SU-DHL-6 (cell line): ENCODE measurements around the gene ZBTB2.

Experiments used
- H2AFZ ChIP-seq: fragments of 200-600 bp; sonication (generic); 2 replicates; pipeline ENCODE4 v1.6.1; 2014; ENCODE audit warnings: low read depth, mild to moderate bottlenecking, moderate library complexity, mixed read lengths, antibody characterized with exemption, low read length; ENCODE audit not compliant: severe bottlenecking
- H3F3A ChIP-seq: fragments of 200-600 bp; shearing (Covaris generic); 2 replicates; pipeline ENCODE4 v1.6.0; 2016; ENCODE audit warnings: antibody characterized with exemption, mild to moderate bottlenecking; ENCODE audit not compliant: insufficient read depth
- H3K27ac ChIP-seq: fragments of 200-600 bp; sonication (generic); 2 replicates; pipeline ENCODE4 v1.5.1; 2016; ENCODE audit warnings: low read depth, mild to moderate bottlenecking, low read length, moderate library complexity, mixed read lengths
- H3K27me3 ChIP-seq: fragments of 200-600 bp; sonication (generic), shearing (Covaris generic); 2 replicates; pipeline ENCODE4 v1.6.0; 2014; ENCODE audit warnings: mild to moderate bottlenecking, low read length
- H3K36me3 ChIP-seq: fragments of 200-600 bp; sonication (generic); 2 replicates; pipeline ENCODE4 v1.6.1; 2014; ENCODE audit warnings: mild to moderate bottlenecking, low read length, mixed read lengths
- H3K4me2 ChIP-seq: fragments of 300-600, 200-600 bp; shearing (Covaris generic), sonication (generic); 2 replicates; pipeline ENCODE4 v1.6.0; 2014; ENCODE audit warnings: low read length, low read depth, mild to moderate bottlenecking; ENCODE audit not compliant: poor library complexity, severe bottlenecking
- H3K4me3 ChIP-seq: fragments of 200-600 bp; sonication (generic); 2 replicates; pipeline ENCODE4 v1.5.1; 2014; ENCODE audit warnings: antibody characterized with exemption, low read length, mild to moderate bottlenecking, mixed read lengths; ENCODE audit not compliant: insufficient read depth, poor library complexity, severe bottlenecking
- H3K79me2 ChIP-seq: fragments of 200-600 bp; sonication (generic); 2 replicates; pipeline ENCODE4 v1.6.1; 2014; ENCODE audit warnings: mild to moderate bottlenecking, low read length, moderate library complexity; ENCODE audit not compliant: insufficient read depth
- H3K9ac ChIP-seq: fragments of 200-600 bp; sonication (generic); 2 replicates; pipeline ENCODE4 v1.7.0; 2014; ENCODE audit warnings: mild to moderate bottlenecking, low read length
- H3K9me2 ChIP-seq: fragments of 200-600 bp; sonication (generic); replicated peaks from 2 replicates; pipeline ENCODE4 v1.6.1; 2014; ENCODE audit warnings: low read length; ENCODE audit not compliant: insufficient read depth
- H3K9me3 ChIP-seq: fragments of 200-600 bp; sonication (generic); 2 replicates; pipeline ENCODE4 v1.6.1; 2014; ENCODE audit warnings: low read length, mixed read lengths; ENCODE audit not compliant: insufficient read depth
- H4K20me1 ChIP-seq: fragments of 200-600 bp; sonication (generic); 2 replicates; pipeline ENCODE4 v1.6.1; 2014; ENCODE audit warnings: low read depth, mild to moderate bottlenecking, antibody characterized with exemption, low read length, moderate library complexity, mixed read lengths
- EZH2phosphoT487 ChIP-seq: fragments of 200-600 bp; sonication (generic), shearing (Covaris generic); conservative IDR thresholded peaks from 2 replicates; pipeline ENCODE4 v1.6.1; 2018; ENCODE audit warnings: mild to moderate bottlenecking, antibody characterized with exemption, low read length, moderate library complexity, mixed read lengths
- TF ChIP-seq, protein P1 (sequence below): fragments of 200-600 bp; sonication (generic); IDR thresholded peaks from one replicate; pipeline ENCODE4 v1.5.1; 2017; ENCODE audit warnings: antibody characterized with exemption, mild to moderate bottlenecking, low read length, moderate library complexity; ENCODE audit not compliant: insufficient read depth, poor library complexity, severe bottlenecking

Gene ZBTB2

DNA sequence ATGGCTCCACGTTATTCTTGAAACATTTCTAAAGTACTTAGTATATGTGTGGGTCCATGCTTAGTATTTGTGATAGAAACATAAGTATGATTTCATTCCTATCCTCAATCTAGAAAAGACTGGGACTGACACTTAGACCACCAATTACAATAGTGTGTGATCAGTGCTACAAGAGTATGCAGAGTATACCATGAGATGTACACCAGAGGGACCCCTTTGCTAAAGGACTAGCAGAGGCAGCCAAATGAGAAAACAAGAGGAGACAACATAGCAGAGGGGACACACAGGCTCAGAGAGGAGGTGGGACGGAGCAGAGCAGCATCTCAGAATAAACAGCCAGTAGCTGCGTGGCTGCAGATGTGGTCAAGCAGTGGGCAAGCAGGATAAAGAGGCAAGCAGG is 39.5 kb upstream of the ZBTB2 start:
- no peak overlapping the region for H3K4me3 ChIP-seq
- no peaks in the 10 kb centered on the region for H3K27me3 ChIP-seq
- no peaks in the 10 kb centered on the region for H3K79me2 ChIP-seq
- H4K20me1 ChIP-seq, result no peaks in the 10 kb centered on the region
- H3F3A ChIP-seq, result 0 out of 2 replicates have a peak, but pooled peaks cover 4% of the 10 kb centered on the region
- no peak overlapping the region for H3K27ac ChIP-seq
- no peak overlapping the region for H3K9ac ChIP-seq
- H3K9me3 ChIP-seq, result no peaks in the 10 kb centered on the region
- H3K36me3 ChIP-seq, result peaks cover 27% of the 10 kb centered on the region
- H3K4me2 ChIP-seq, result no peak overlapping the region
- no peak for TF ChIP-seq EZH2phosphoT487
- TF ChIP-seq, protein P1, sequence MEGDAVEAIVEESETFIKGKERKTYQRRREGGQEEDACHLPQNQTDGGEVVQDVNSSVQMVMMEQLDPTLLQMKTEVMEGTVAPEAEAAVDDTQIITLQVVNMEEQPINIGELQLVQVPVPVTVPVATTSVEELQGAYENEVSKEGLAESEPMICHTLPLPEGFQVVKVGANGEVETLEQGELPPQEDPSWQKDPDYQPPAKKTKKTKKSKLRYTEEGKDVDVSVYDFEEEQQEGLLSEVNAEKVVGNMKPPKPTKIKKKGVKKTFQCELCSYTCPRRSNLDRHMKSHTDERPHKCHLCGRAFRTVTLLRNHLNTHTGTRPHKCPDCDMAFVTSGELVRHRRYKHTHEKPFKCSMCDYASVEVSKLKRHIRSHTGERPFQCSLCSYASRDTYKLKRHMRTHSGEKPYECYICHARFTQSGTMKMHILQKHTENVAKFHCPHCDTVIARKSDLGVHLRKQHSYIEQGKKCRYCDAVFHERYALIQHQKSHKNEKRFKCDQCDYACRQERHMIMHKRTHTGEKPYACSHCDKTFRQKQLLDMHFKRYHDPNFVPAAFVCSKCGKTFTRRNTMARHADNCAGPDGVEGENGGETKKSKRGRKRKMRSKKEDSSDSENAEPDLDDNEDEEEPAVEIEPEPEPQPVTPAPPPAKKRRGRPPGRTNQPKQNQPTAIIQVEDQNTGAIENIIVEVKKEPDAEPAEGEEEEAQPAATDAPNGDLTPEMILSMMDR, result no peak
- H3K9me2 ChIP-seq, result no peaks in the 10 kb centered on the region
- H2AFZ ChIP-seq, result no peak overlapping the region

GRCh38 chr6:151428093-151428735 is 36.9 kb upstream of the ZBTB2 start:
- H3K79me2 ChIP-seq, result no peaks in the 10 kb centered on the region
- H2AFZ ChIP-seq, result no peak overlapping the region
- no peak overlapping the region for H3K4me3 ChIP-seq
- H3F3A ChIP-seq, result peaks cover 8% of the 10 kb centered on the region; the same call in 1 of the 2 replicates
- no peaks in the 10 kb centered on the region for H3K27me3 ChIP-seq
- H3K27ac ChIP-seq, result no peak overlapping the region
- H3K9ac ChIP-seq, result no peak overlapping the region
- H3K36me3 ChIP-seq, result peaks cover 29% of the 10 kb centered on the region
- TF ChIP-seq, protein P1, result no peak
- no peak for TF ChIP-seq EZH2phosphoT487
- no peak overlapping the region for H3K4me2 ChIP-seq
- H3K9me3 ChIP-seq, result no peaks in the 10 kb centered on the region
- H4K20me1 ChIP-seq, result no peaks in the 10 kb centered on the region
- no peaks in the 10 kb centered on the region for H3K9me2 ChIP-seq

DNA sequence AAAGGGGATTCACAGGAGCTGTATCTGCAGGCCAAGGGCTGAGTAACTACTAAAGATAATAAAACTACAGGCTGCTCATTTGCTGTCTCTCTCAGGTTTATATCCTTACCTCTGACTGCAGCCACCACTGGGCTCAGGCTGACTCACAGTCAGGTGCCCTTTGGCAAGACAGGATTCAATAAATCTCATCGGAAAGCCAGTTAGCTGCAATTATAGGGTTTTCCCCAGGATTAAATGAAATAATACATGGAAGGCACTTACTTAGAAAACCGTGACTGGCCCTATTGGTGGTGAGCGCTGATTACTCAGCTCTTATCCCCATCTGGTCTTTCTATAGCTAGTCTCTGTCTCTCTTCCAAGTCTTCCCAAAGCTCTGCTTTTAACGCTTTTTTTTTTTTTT is 34.2 kb upstream of the ZBTB2 start:
- no peaks in the 10 kb centered on the region for H3K9me3 ChIP-seq
- peaks cover 30% of the 10 kb centered on the region for H3K36me3 ChIP-seq
- H3K9me2 ChIP-seq, result no peaks in the 10 kb centered on the region
- no peaks in the 10 kb centered on the region for H4K20me1 ChIP-seq
- no peak overlapping the region for H2AFZ ChIP-seq
- H3K27me3 ChIP-seq, result no peaks in the 10 kb centered on the region
- no peak overlapping the region for H3K27ac ChIP-seq
- H3K9ac ChIP-seq, result no peak overlapping the region
- no peak for TF ChIP-seq EZH2phosphoT487
- TF ChIP-seq, protein P1, result no peak
- no peaks in the 10 kb centered on the region for H3K79me2 ChIP-seq
- H3K4me3 ChIP-seq, result no peak overlapping the region
- H3K4me2 ChIP-seq, result no peak overlapping the region
- H3F3A ChIP-seq, result peaks cover 19% of the 10 kb centered on the region; the same call in 1 of the 2 replicates
